ENCODE data around the gene ANKLE1.

ANKLE1 gene

DNA sequence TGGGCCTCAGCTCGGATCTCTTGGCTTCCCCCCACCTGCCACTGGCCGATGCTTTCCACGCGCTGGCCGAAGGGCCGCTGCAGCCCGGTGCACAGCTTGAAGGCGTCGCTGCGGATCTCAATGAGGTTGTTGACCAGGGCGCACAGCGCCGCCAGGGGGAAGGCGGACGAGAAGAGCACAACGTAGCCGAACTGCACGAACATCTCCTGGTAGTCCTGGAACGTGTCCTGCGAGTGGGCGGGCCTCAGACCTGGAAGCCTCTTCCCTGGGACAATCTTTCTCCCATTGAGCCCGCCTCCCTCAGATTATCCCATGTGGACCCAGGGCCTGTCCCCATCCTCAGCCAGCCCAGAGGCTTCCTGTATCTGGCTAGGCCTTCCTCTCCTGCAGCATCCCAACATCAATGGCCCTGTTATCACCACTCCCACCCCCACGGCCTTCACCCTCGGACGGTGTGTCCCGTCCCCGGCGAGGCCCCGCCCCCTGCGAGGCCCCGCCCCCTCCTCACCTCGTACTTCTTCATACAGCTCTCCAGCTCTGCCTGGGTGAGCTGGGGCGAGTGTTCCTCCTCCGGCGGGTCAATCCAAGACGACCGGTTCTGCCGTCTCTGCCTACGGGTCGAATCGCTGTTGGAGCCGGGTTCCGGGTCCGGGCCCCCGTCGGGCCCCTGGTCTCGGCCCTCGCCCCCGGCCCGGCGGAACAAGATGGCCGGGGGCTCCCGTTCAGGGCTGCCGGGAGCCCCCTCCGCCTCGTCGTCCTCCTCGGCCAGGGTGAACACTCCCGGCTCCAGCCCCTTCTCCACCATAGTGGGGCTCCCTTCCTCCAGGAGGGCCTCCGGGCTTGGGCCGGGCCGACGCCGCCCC, 46.2 kb downstream of the ANKLE1 start:
- DNase-seq, result peak; percentile 46

DNA sequence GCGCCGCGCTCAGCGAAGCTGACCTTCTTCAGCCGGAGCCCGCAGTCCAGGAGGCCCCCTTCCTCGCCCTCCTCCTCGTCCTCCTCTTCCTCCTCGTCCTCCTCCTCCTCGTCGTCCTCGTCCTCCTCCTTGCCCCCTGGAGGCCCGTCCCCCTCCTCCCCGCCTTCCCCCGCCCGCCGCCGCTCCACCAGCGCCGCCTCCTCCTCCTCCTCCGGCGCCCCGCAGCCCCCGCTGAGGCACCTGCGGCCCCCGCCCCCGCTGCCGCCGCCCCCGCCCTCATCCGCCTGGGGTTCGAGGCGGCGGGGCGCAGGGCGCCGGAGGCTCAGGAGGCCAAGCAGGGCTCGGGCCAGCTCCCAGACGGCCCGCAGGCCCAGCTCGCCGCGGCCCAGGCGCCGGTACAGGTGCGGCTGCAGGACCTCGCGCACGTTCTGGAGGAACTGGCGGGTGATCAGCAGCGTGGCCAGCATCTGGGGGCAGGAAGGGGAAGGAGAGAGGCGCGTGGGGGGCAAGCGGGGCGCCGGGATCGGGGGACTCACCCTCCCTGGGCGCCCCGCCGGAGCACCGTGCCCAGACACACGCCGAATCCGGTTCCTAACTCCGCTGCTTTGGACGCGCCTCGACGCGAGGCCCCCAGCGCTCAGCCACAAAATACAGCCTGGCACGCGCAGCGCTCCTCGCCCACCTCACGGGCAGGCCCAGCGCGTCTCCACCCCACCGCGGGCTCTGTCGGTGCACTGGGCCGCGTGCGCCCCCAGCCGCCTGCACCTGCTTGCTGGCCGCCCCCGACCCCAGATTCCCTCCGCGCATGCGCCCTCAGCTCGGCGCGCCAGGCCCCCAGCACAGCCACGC, 47.0 kb downstream of the ANKLE1 start:
- DNase-seq, result no peak

DNA sequence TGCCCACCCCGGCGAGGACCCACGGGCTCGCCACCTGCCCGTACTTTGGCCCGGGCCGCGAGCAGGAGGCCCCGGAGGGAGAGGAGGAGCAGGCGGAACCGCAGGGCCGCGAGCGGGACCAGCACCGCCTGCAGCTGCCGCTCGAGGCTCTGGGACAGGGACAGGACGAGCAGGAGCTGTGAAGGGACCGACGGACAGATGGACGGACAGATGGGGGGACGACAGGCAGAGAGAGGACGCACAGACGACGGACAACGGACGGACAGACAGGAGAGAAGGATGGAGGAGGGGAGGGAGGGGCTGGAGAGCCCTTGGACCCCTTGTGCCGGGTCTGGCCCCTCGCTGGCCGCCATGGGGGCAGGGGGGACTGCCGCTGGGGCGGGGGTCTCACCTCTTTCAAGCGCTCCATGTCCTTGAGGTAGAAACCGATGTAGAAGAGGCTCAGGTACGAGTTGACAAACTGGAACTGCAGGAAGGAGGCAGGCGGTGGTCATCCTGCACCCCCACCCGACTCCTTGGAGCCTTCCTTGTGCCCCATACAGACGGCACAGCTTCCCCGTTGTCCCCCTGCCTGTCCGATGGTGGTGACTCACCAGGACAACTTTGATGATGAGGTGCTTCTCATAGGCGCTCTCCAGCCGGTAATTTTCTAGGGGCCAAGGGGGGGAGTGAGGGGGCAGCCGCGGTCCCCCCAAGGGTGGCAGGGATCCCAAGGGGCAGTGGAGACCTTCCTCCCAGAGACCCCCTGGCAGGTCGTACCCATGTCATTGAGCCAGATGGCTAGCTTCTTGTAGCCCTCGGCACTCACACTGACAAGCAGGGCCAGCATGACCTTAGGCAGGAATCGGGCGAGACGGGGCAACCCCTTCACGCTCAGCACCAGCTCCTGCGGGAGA, 47.9 kb downstream of the ANKLE1 start:
- no peak for DNase-seq

DNA sequence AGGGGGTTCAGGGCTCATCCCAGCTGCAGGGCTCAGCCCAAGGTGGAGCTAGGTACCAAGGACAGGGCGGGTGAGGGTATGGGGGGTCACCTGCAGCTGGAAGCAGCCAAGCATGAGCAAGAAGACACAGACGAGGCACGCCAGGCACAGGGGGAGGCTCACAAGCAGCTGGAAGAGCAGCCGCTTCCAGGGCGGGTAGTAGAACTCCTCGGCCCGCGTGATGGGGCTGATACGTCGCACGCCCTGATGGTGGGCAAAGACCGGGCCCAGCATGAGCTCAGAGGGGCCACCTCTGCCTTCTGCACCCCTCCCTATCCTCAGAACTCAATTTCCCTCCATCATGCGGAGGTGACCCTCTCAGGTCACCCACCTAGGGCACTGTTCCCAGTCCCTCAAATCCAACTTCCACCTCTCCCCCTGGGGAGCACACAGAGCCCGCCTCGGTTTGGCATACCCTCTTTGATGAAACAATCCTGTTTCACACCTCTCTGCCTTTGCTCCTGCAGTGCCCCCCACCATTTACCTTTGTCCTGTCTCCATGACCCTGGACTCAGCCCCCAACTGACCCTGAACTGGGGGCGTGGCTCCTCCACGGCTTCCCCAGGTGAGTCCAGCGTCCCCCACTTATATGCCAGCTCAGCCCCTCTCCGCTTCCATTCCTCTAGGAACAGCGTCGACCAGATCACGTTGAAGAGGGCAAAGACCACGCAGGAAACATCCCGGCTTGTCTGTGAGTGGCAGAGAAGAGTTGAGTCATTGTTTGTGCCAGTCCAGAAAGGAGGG, 48.8 kb downstream of the ANKLE1 start:
- DNase-seq, result no peak

DNA sequence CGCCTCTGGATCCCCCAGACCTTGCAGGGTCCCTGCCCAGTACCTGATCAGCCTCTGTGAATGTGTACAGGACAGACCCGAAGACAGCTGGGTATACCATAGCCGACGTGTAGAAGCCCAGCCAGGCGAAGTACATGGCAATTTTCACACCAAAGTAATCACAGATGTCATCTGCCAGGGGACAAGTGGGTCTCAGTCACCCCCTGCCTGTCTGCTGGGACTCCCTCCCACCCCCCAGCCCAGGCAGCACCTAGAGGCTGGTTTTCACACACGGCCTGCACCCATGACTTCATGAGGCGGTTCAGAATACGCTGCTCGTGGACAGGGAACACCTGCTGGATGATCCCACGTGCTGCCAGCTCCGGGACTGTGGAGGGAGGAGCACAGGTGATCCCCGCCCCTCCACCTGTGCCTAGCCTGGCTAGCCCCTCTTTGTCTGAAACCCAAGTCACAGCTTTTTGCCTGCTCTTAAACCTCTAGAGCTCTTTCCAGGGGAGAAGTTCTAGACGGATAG, 49.4 kb downstream of the ANKLE1 start:
- no peak for DNase-seq

DNA sequence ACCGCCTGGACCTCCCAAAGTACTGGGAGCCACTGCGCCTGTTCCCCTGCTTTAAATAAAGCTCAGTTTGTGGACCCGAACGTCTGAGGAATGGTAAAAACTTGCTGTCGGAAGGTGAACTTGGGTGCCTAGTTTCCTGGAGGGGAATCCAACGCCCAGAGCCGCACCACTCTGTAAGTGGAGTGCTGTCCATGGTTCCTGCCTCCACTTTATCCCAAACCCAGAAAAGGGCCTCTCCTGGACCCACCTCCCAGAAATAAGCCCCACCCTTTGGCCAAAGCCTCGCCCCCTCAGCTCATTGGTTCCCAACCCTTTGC, 50.6 kb downstream of the ANKLE1 start:
- no peak for DNase-seq

DNA sequence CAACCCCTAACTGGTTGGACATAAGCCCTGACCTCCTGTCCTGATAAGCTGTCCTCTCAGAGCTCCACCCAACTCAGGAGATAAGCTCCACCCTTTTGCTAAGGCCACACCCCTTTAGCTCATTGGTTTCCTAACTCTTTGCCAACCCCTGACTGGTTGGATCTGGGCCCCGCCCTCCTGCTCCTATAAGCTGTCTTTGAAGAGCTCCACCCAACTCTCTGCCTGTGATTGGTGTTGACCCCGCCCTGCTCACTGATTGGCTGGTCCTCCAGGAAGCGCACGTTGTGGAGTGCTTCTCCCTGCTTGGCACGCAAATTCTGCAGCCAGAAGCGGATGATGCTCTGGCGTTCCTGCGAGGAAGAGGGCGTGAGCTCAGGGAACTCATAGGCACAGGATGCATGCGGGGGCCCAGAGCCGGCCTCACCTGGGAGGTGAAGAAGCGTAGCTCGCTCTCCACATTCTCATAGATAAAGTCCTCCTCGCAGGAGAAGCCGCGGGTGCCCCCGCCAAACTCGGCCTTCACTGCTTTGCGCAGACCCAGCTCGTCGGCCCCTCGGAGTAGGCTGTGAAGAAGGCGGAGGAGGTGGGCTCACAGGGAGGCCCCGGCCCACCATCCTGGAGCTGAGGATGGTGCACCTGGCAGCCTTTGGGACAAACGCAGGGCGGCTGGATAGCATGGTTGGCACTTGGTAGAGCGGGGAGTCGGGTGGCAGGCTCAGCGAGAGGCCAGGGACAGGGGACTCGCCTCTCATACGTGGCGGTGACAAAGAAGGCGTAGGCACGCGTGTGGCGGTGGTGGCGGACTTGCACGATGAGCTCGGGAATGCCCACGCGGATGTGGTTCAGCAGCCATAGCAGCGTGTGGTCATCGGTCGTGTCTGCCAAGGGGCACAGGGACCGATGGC, 51.2 kb downstream of the ANKLE1 start:
- no peak for DNase-seq

DNA sequence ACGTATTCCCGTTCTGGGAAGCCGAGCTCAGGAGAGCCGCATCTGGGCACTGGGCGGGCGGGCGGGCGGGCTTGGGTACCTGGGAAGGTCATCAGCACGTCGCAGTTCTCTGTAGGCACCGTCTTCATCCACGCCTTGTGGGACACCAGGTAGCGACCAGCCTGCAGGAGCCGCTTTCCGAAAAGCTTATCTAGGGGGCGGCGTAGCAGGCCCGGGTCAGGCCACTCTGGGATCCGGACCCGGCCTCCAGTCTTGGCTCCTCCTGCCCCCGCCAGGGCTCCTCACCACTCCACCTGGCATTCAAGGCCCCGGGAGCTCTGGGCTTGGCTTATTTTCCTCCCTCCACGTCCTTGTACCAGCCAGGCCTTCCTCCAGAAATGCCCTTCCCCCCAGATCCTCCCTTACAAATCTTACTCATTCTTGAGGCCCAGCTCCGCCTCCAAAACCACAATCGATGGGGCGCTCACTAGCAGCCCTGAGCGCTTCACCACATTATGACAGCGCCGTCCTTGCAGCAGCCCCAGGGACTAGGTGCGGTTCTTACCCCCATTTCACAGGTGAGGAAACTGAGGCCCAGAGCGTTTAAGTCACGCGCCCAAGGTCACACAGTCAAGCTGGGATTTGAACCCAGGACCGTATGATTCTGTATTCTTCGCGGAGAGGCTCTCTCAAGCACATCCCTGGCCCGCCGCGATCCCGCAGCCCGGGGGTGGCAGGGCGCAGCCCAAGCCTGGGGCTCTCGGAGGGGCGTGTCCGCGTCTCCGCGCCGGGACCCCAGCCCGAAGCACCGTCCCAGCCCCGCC, 52.1 kb downstream of the ANKLE1 start:
- DNase-seq, result peak; percentile 68

DNA sequence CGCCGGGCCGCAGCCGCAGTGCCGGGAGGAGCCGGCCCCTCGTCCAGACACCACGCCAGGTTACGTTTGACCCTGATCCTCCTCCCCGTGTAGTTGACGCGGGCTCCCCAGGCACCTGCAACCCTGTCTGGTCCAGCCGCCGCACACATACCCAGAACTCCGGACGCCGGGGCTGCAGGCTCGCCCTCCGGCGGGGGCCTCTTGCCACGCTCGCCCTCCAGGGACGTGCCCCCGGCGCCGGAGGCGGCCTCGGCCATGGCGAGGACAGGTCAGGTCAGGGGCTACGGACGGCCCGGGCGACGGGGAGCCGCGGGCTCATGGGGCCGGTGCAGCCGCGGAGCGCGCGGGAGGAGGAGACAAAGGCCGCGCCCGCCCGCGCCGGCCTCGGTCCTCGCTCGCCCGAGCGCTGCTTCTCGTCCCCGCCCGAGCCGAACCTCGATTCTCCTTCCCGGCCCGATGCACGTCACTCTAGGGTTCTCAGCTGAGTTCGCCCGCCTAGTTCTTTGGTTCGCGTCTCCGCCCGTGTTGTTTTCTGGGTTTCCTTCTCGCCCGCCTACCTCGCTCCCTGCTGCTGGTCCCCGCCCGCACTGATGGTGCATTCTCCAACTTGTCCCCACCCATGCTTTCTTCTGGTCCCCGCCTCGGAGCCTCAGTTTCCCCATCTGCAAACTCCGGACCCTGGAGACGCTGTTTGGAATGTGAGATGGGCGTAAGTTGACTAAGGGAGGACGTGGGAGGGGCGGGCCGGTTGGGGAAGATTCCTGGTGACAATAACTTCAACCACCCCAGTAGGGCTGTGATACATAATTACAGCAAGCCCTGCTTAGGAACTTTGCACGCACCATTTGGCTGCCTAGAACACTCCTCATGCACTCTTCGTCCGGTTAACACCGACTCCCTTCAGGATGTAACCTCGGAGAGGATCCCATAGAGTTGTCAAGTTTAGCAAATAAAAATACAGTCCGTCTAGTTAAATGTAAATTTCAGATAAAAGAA, 53.0 kb downstream of the ANKLE1 start, which contains the start of gene ANO8:
Gene ANO8 (minus strand): TSS at position 442 of the 996 bp plus-strand sequence. CDS start 185 bp downstream, at position 257.
- peak; percentile 91 for DNase-seq

DNA sequence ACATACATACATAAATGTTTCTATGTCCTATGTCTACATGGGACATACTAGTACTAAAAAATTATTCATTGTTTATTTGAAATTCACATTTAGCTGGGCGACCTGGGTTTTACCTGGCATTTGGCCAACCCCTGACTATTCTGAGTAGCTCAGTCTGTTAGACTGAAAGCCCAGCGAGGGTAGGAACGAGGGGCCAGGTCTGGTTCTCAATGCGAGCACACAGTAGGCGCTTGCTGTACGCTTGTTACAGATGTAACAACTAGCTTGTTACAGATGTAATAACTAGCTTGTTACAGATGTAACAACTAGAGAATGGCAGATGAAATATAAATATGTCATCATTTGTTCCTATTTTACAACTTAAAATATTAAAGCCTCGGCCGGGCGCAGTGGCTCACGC, 53.9 kb downstream of the ANKLE1 start:
- DNase-seq, result no peak
